Activated gamma-delta T cell treated with Interleukin-2 at 50 U/mL for 16 hours (primary cell): Measurements from ENCODE around the gene RNF224.
A peak's percentile ranks its signal among the peaks of the same experiment; 100 is the strongest.

Source experiments
- DNase-seq: peaks from one replicate; pipeline ENCODE4 v3.0.0-alpha.2; 2020

Gene RNF224

GRCh38 chr9:137216188-137216965 is 10.9 kb upstream of the RNF224 start:
- no peak for DNase-seq

GRCh38 chr9:137217276-137218211 is 9.8 kb upstream of the RNF224 start:
- no peak for DNase-seq

GRCh38 chr9:137218212-137218753 is 9.0 kb upstream of the RNF224 start:
- no peak for DNase-seq

GRCh38 chr9:137218754-137219271 is 8.5 kb upstream of the RNF224 start:
- DNase-seq, result no peak

- DNase-seq, result no peak
Measured at GRCh38 chr9:137219757-137220316, 7.5 kb upstream of the RNF224 start.

- DNase-seq, result no peak
Measured at GRCh38 chr9:137220317-137221094, 6.8 kb upstream of the RNF224 start.

- no peak for DNase-seq
Measured at GRCh38 chr9:137221095-137221505, 6.2 kb upstream of the RNF224 start.

GRCh38 chr9:137221506-137222111 is 5.7 kb upstream of the RNF224 start:
- DNase-seq, result no peak

- no peak for DNase-seq
Measured at GRCh38 chr9:137222190-137223077, 4.9 kb upstream of the RNF224 start, which contains the start of gene RNF208. Gene RNF208 (minus strand): TSS chr9:137222240. CDS start chr9:137221212, 1,028 bp downstream.

- DNase-seq, result peak; percentile 97
Measured at GRCh38 chr9:137223078-137223970, 4.0 kb upstream of the RNF224 start.

GRCh38 chr9:137224830-137225694 is 2.2 kb upstream of the RNF224 start, which contains the start of gene CYSRT1:
Gene CYSRT1 (plus strand): TSS chr9:137225174. CDS start chr9:137225622, 448 bp downstream.
- DNase-seq, result no peak

GRCh38 chr9:137225699-137226331 is 1.5 kb upstream of the RNF224 start:
- no peak for DNase-seq

GRCh38 chr9:137226338-137227053 is 806 bp upstream of the RNF224 start:
- no peak for DNase-seq

- no peak for DNase-seq
Measured at GRCh38 chr9:137227853-137228505, 677 bp downstream of the RNF224 start.

GRCh38 chr9:137228506-137228967 is 1.2 kb downstream of the RNF224 start:
- no peak for DNase-seq
